ENCODE results near the gene ATG7. TPM values are rescaled to one million over a fixed set of nuclear protein-coding genes. Genes with fewer than 3 reads are reported as not detected.
A peak's percentile ranks its signal among the peaks of the same experiment; 100 is the strongest.

The ATG7 gene
- total and polyA plus RNA-seq, 2 experiments from 2014 or later: 18.4 to 38.6 TPM

DNA sequence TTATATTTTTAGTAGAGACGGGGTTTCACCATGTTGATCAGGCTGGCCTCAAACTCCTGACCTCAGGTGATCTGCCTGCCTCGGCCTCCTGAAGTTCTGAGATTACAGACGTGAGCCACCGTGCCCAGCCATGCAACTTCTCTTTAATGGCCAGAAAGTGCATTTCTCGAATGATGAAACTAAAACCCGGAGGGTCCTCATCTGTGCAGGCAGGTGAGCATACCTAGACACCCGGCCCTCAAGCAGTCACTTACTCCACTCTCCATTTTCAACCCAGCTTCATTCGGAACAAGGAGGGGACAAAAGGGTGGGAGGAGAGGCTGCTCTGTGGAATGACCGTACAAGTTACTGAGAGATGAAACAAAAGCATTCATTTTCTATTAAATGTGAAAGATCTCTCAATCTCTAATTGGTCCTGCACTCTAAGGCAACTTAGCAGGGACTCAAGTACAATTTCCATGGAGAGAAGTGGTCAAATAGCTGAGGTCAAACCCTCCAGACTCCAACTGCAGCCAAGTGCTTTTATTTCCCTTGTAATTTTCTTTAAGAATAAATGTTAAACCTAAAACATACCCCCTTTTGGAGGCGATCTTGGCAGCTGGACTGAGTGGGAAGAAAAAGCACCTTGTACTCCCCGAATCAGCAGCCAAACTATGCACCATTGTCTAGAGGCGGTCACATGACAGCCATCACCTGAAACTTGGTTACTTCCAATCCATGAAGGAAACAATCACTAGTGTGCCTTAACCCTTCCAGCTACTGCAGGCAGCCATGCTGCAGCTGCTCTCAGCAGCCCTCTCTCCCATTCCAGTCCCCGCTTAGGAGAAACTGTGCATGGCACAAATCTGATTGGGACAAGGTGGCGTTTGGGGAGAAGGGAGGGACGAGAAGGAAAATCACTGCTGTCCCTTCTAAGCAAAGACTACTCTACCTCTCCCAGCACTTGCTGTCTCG, 309.3 kb downstream of the ATG7 start:
- Histone ChIP-seq H3K9me3 (ENCODE audit: low read depth) (no peaks in the 10 kb centered on the region), H4K20me1 (ENCODE audit: insufficient read depth, poor library complexity, severe bottlenecking) (peaks cover 41% of the 10 kb centered on the region), H3K9me2 (replicated peaks; ENCODE audit: insufficient read depth) (no peaks in the 10 kb centered on the region), H3K79me2 (peaks cover 94% of the 10 kb centered on the region), H3K36me3 (replicated peaks; ENCODE audit: insufficient read depth, low read depth) (no peaks in the 10 kb centered on the region), H3K4me1 (ENCODE audit: insufficient read depth) (peaks cover 41% of the 10 kb centered on the region), H2AFZ (no peak overlapping the region), H3K27ac (peak overlapping the region; percentile 86), H3K4me3 (peak overlapping the region; percentile 3), H3K27me3 (no peaks in the 10 kb centered on the region), H3K4me2 (peak overlapping the region; percentile 75)
- TF ChIP-seq EZH2 (IDR thresholded peaks at IDR 0.05; ENCODE audit: borderline replicate concordance) (no peak), EZH2phosphoT487 (IDR thresholded peaks at IDR 0.05; ENCODE audit: low read depth, severe bottlenecking, unreplicated experiment) (no peak)
- TF ChIP-seq, protein P1, sequence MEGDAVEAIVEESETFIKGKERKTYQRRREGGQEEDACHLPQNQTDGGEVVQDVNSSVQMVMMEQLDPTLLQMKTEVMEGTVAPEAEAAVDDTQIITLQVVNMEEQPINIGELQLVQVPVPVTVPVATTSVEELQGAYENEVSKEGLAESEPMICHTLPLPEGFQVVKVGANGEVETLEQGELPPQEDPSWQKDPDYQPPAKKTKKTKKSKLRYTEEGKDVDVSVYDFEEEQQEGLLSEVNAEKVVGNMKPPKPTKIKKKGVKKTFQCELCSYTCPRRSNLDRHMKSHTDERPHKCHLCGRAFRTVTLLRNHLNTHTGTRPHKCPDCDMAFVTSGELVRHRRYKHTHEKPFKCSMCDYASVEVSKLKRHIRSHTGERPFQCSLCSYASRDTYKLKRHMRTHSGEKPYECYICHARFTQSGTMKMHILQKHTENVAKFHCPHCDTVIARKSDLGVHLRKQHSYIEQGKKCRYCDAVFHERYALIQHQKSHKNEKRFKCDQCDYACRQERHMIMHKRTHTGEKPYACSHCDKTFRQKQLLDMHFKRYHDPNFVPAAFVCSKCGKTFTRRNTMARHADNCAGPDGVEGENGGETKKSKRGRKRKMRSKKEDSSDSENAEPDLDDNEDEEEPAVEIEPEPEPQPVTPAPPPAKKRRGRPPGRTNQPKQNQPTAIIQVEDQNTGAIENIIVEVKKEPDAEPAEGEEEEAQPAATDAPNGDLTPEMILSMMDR (IDR thresholded peaks at IDR 0.05; ENCODE audit: poor library complexity): no peak
- no peak for DNase-seq (ENCODE audit: low spot score)
- 49% methylated on average over 16 of the region's 16 CpGs for WGBS (ENCODE audit: low lambda C conversion rate, missing lambda C conversion rate)

DNA sequence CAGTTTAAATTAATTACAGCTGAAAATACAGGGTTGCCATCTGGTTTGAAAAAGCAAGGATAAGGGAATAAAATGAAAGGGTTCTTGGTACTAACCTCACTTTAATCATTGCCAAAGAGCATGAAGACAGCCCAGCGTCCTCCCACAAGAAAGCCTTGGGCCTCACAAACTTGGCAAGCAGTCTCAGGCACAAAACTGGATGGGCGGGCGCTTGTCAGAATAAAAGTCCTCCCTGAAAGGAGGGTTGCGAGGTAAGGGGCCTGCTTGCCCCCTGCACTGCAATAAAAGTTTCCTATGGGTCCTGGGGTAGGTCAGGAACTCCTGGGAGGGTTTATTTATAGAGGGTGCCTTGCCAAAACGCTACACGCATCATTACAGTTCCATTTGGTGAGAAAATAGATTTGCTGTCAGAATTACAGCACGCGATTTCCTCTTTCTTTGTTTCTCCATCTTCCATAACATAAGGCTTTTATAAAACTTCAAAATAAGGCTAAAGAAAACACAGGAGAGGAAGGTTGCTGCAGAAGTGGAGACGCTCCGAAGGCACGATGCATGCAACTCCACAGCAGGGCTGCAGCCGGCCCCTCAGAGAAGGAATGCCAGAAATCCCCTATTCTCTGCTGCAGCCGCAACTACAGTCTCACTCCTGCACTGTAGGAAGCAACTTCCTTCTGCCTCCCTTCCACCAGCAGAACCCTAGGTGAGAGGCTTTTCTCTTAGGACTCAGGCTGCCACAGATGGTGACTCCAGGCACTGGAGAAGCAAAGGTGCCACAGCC, 310.2 kb downstream of the ATG7 start:
- Histone ChIP-seq H3K27me3 (no peaks in the 10 kb centered on the region), H3K4me1 (ENCODE audit: insufficient read depth) (peaks cover 41% of the 10 kb centered on the region), H3K27ac (peak overlapping the region; percentile 86), H3K4me3 (no peak overlapping the region), H3K4me2 (peak overlapping the region; percentile 75), H3K79me2 (peaks cover 94% of the 10 kb centered on the region), H3K9me3 (ENCODE audit: low read depth) (no peaks in the 10 kb centered on the region), H3K36me3 (replicated peaks; ENCODE audit: insufficient read depth, low read depth) (no peaks in the 10 kb centered on the region), H4K20me1 (ENCODE audit: insufficient read depth, poor library complexity, severe bottlenecking) (peaks cover 38% of the 10 kb centered on the region), H3K9me2 (replicated peaks; ENCODE audit: insufficient read depth) (no peaks in the 10 kb centered on the region), H2AFZ (no peak overlapping the region)
- peak; percentile 82 for DNase-seq (ENCODE audit: low spot score)
- WGBS (ENCODE audit: low lambda C conversion rate, missing lambda C conversion rate): 13% methylated on average over 13 of the region's 13 CpGs
- no peak for TF ChIP-seq EZH2phosphoT487 (IDR thresholded peaks at IDR 0.05; ENCODE audit: low read depth, severe bottlenecking, unreplicated experiment)
- no peak for TF ChIP-seq EZH2 (IDR thresholded peaks at IDR 0.05; ENCODE audit: borderline replicate concordance)
- TF ChIP-seq, protein P1 (IDR thresholded peaks at IDR 0.05; ENCODE audit: poor library complexity): no peak

DNA sequence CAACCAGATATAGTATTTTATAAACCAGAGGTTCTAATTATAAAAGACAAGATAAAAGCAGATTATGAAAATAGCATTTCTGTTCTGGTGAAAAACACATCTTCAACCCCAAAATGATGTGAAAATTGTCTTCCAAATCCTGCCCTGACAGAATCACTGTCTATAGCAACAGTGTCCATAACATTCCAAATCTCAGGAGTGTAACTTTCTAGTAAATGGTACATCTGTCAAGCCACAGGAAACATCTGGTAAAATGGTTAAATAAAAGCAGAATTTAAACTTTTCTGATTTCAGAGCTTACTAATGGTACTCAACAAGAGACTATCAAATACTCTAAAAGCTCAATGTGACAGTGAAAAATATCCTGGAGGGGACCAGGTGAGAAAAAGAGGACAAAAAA, 311.0 kb downstream of the ATG7 start:
- H3K36me3 ChIP-seq (replicated peaks; ENCODE audit: insufficient read depth, low read depth): no peaks in the 10 kb centered on the region
- H3K4me1 ChIP-seq (ENCODE audit: insufficient read depth): peaks cover 41% of the 10 kb centered on the region
- no peaks in the 10 kb centered on the region for H3K9me3 ChIP-seq (ENCODE audit: low read depth)
- no peaks in the 10 kb centered on the region for H3K27me3 ChIP-seq
- H3K27ac ChIP-seq: peak overlapping the region; percentile 86
- no peak for DNase-seq (ENCODE audit: low spot score)
- peaks cover 94% of the 10 kb centered on the region for H3K79me2 ChIP-seq
- TF ChIP-seq EZH2 (IDR thresholded peaks at IDR 0.05; ENCODE audit: borderline replicate concordance): no peak
- no peaks in the 10 kb centered on the region for H3K9me2 ChIP-seq (replicated peaks; ENCODE audit: insufficient read depth)
- no peak overlapping the region for H2AFZ ChIP-seq
- no peak overlapping the region for H3K4me3 ChIP-seq
- H4K20me1 ChIP-seq (ENCODE audit: insufficient read depth, poor library complexity, severe bottlenecking): peaks cover 38% of the 10 kb centered on the region
- H3K4me2 ChIP-seq: peak overlapping the region; percentile 75

DNA sequence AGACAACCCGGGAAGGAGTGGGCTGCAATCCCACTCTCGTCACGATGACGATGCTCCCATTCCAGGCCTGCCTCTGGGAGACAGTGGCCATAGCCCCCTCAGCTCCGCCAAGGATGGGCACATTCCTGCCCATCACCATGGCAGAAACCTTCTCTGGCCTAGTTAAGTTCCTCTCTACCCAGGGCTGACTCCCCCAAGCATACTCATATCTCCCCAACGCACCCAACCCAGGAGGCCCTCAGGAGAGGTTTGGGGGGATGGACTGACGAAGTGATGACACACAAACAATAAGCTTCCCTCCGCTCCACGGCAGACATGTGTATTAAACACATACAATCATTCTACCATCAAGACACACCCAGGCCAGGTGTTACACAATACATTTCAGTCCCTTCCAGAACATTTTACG, 311.4 kb downstream of the ATG7 start:
- Histone ChIP-seq H3K9me3 (ENCODE audit: low read depth) (no peaks in the 10 kb centered on the region), H3K9me2 (replicated peaks; ENCODE audit: insufficient read depth) (no peaks in the 10 kb centered on the region), H3K4me2 (peak overlapping the region; percentile 75), H3K27ac (peak overlapping the region; percentile 86), H3K79me2 (peaks cover 94% of the 10 kb centered on the region), H3K27me3 (no peaks in the 10 kb centered on the region), H2AFZ (no peak overlapping the region), H3K36me3 (replicated peaks; ENCODE audit: insufficient read depth, low read depth) (no peaks in the 10 kb centered on the region), H4K20me1 (ENCODE audit: insufficient read depth, poor library complexity, severe bottlenecking) (peaks cover 39% of the 10 kb centered on the region), H3K4me1 (ENCODE audit: insufficient read depth) (peaks cover 41% of the 10 kb centered on the region), H3K4me3 (no peak overlapping the region)
- TF ChIP-seq, protein P1 (IDR thresholded peaks at IDR 0.05; ENCODE audit: poor library complexity): no peak
- TF ChIP-seq EZH2phosphoT487 (IDR thresholded peaks at IDR 0.05; ENCODE audit: low read depth, severe bottlenecking, unreplicated experiment) (no peak), EZH2 (IDR thresholded peaks at IDR 0.05; ENCODE audit: borderline replicate concordance) (no peak)
- no peak for DNase-seq (ENCODE audit: low spot score)
- WGBS (ENCODE audit: low lambda C conversion rate, missing lambda C conversion rate): 63% methylated on average over 10 of the region's 10 CpGs

Data from hepatocyte (in vitro differentiated cells).